KMS-11 (cell line): ENCODE results near the gene WRAP53.

Source experiments
- H2AFZ ChIP-seq: fragments of 200-600 bp; sonication (generic); 2 replicates; pipeline ENCODE4 v1.6.1; 2016; ENCODE audit warnings: antibody characterized with exemption, mixed run types, low read depth
- H3K27ac ChIP-seq: fragments of 200-600 bp; sonication (generic); 2 replicates; pipeline ENCODE4 v1.6.1; 2016; ENCODE audit warnings: mild to moderate bottlenecking, mixed run types
- H3K27me3 ChIP-seq: fragments of 200-600 bp; sonication (generic); 2 replicates; pipeline ENCODE4 v1.6.1; 2017; ENCODE audit warnings: mild to moderate bottlenecking, low read depth, mixed run types, moderate library complexity; ENCODE audit not compliant: insufficient read depth
- H3K36me3 ChIP-seq: fragments of 200-600 bp; sonication (generic); 2 replicates; pipeline ENCODE4 v1.6.1; 2017; ENCODE audit warnings: mild to moderate bottlenecking, mixed run types; ENCODE audit not compliant: insufficient read depth
- H3K4me1 ChIP-seq: fragments of 200-600 bp; sonication (generic); 2 replicates; pipeline ENCODE4 v1.6.1; 2016; ENCODE audit warnings: mild to moderate bottlenecking, low read depth, mixed run types; ENCODE audit not compliant: poor library complexity, severe bottlenecking
- H3K4me2 ChIP-seq: fragments of 200-600 bp; sonication (generic); 2 replicates; pipeline ENCODE4 v1.7.0; 2016; ENCODE audit warnings: mild to moderate bottlenecking, mixed run types
- H3K4me3 ChIP-seq: fragments of 200-600 bp; sonication (generic); IDR thresholded peaks from 2 replicates; pipeline ENCODE4 v1.6.1; 2017; ENCODE audit warnings: low read depth, low read length, mixed read lengths; ENCODE audit not compliant: insufficient read depth
- H3K79me2 ChIP-seq: fragments of 200-600 bp; sonication (generic); 2 replicates; pipeline ENCODE4 v1.6.1; 2016; ENCODE audit warnings: low read depth, mixed run types; ENCODE audit not compliant: insufficient read depth
- H3K9ac ChIP-seq: fragments of 200-600 bp; sonication (generic); 2 replicates; pipeline ENCODE4 v1.6.1; 2016; ENCODE audit warnings: mild to moderate bottlenecking, mixed run types
- H4K20me1 ChIP-seq: fragments of 200-600 bp; sonication (generic); 2 replicates; pipeline ENCODE4 v1.6.1; 2016; ENCODE audit warnings: mild to moderate bottlenecking, mixed run types; ENCODE audit not compliant: insufficient read depth
- TF ChIP-seq, protein P1 (sequence below): fragments of 200-600 bp; sonication (generic); conservative IDR thresholded peaks from 2 replicates; pipeline ENCODE4 v1.6.1; 2017; ENCODE audit warnings: low read depth, mild to moderate bottlenecking, antibody characterized with exemption, low read length, moderate library complexity, mixed read lengths

WRAP53 gene

DNA sequence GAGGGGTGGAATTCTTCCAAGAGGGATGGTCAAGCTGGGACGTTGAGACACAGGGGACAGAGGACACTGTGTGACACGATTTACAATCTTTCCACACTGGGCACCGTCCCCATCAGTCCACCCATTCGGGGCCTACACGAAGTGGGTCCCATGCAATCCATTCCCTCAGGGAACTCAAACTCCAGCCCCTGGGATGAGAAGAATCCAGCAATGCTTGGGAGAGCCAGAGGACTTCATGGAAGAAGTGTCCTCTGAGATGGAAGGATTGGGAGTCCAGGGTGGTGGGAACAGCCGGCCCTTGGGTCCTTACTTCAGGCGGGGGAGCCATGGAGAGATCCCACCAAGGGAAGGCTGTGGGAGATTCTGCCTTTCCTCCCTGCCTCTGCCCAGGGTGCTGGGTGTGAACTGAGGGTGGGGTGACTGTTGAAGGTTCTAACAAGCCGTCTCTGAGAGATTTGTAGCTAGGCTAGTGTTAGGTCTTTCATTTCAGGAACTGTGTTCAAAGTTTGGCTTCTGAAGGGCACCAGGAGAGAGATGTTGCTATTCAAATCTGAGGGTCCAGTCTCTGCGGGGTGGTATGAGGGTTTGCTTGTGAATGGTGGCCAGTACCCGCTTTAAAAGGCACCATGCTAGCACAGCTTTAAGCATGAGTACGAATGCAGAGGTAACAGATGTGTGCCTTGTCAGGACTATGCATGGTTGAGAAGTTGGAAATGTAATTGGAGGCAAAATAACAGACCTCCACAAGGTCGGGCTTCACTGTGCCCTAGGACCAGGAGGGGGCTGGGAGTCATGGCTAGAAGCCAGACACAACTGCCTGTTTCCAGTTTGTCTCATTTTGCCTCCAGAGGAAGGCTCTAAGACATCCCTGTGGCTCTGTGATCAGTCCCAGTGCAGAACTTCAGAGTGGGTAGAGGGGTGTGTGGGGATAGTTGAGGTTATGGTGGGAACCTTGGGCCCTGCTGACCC lies 35.6 kb upstream of the WRAP53 start:
- Histone ChIP-seq H2AFZ (no peak overlapping the region), H3K4me1 (no peaks in the 10 kb centered on the region), H3K4me3 (no peak overlapping the region), H3K79me2 (no peaks in the 10 kb centered on the region), H3K4me2 (no peak overlapping the region), H4K20me1 (no peaks in the 10 kb centered on the region), H3K9ac (no peak overlapping the region), H3K27ac (no peak overlapping the region), H3K27me3 (no peaks in the 10 kb centered on the region), H3K36me3 (no peaks in the 10 kb centered on the region)
- TF ChIP-seq, protein P1, sequence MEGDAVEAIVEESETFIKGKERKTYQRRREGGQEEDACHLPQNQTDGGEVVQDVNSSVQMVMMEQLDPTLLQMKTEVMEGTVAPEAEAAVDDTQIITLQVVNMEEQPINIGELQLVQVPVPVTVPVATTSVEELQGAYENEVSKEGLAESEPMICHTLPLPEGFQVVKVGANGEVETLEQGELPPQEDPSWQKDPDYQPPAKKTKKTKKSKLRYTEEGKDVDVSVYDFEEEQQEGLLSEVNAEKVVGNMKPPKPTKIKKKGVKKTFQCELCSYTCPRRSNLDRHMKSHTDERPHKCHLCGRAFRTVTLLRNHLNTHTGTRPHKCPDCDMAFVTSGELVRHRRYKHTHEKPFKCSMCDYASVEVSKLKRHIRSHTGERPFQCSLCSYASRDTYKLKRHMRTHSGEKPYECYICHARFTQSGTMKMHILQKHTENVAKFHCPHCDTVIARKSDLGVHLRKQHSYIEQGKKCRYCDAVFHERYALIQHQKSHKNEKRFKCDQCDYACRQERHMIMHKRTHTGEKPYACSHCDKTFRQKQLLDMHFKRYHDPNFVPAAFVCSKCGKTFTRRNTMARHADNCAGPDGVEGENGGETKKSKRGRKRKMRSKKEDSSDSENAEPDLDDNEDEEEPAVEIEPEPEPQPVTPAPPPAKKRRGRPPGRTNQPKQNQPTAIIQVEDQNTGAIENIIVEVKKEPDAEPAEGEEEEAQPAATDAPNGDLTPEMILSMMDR: no peak

DNA sequence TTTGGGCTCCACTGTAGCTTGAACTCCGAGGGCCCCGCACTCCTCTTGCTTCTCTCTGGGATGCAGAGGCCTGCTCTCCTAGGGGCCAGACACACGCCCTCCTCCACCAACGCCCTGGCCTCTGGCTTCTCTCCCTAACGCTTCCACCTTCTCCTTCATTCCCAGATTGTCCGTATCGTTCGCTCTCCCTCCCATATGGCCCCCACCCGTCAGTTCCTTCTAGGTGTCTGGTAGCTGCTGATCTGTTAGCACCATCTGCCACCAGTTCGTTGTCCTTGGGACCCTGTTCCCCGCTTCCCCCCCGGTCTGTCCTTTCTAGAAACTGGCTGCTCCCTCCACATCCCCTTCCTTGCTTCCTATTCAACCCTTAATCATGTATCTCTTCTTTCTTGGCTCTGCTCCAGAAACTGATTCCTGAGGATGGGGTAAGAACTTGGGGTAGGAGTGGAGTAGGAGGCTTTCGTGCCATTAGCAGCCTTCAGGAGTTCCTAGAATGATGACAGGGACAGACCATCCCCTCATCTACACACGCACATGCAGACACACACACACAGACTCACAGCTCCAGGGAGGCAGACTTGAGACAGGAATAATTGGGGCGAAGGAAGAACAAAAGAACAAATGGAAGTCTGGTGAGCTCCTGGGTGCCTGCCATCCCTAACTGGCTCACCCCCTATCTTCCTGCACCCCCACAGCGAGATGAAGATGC lies 33.3 kb upstream of the WRAP53 start:
- H2AFZ ChIP-seq: no peak overlapping the region
- no peak overlapping the region for H3K27ac ChIP-seq
- no peak overlapping the region for H3K4me2 ChIP-seq
- H3K9ac ChIP-seq: no peak overlapping the region
- no peak overlapping the region for H3K4me3 ChIP-seq
- no peaks in the 10 kb centered on the region for H4K20me1 ChIP-seq
- no peaks in the 10 kb centered on the region for H3K27me3 ChIP-seq
- H3K79me2 ChIP-seq: no peaks in the 10 kb centered on the region
- H3K4me1 ChIP-seq: no peaks in the 10 kb centered on the region
- TF ChIP-seq, protein P1: no peak
- no peaks in the 10 kb centered on the region for H3K36me3 ChIP-seq

DNA sequence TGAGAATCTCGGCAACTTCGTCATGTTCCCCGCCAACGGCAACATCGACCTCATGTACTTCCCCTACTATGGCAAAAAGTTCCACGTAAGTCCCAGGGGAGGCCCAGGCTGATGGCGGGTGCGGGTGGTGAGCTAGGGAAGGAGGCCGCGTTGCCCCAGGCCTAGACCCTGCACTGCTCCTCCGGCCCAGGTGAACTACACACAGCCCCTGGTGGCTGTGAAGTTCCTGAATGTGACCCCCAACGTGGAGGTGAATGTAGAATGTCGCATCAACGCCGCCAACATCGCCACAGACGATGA lies 32.8 kb upstream of the WRAP53 start:
- Histone ChIP-seq H4K20me1 (no peaks in the 10 kb centered on the region), H3K9ac (no peak overlapping the region), H3K4me1 (no peaks in the 10 kb centered on the region), H3K79me2 (no peaks in the 10 kb centered on the region), H3K27me3 (no peaks in the 10 kb centered on the region), H3K4me2 (no peak overlapping the region), H3K27ac (no peak overlapping the region), H3K36me3 (no peaks in the 10 kb centered on the region), H3K4me3 (no peak overlapping the region), H2AFZ (no peak overlapping the region)
- TF ChIP-seq, protein P1: no peak

DNA sequence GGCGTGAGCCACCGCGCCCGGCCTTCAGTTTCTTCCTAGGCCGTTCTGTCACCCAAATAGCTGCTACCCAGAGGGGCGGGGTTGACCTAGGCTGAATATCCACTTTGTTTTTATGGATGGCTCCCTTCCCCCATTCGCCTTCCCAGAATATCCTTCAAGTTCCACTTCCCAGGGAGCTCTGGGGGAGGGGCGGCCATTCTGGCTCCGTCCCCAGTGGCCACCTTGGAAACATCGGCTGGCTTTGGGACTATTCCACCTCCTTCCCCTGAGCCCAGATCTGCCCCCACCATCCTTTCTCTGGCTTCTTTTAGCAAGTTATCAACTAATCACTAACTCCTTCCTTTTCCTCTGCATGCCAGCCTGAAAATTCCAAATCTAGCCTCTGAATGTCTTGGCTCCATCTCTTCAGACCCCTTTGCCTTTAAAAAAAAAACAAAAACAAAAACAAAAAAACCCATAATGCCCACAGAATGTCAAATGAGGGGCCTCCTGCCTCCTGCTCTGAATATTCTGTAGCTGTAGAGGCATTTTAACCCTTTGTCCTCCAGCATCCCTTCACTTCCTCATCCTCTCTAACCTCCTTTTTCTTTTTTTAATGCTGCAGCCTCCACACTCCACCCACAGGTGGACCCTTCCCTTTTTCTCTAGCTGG lies 31.2 kb upstream of the WRAP53 start:
- Histone ChIP-seq H3K36me3 (no peaks in the 10 kb centered on the region), H3K79me2 (no peaks in the 10 kb centered on the region), H3K27me3 (no peaks in the 10 kb centered on the region), H3K4me3 (no peak overlapping the region), H3K4me1 (no peaks in the 10 kb centered on the region), H2AFZ (no peak overlapping the region), H3K27ac (no peak overlapping the region), H3K4me2 (no peak overlapping the region), H4K20me1 (no peaks in the 10 kb centered on the region), H3K9ac (no peak overlapping the region)
- TF ChIP-seq, protein P1: no peak
